ENCODE measurements around the gene TBC1D22A.

DNA sequence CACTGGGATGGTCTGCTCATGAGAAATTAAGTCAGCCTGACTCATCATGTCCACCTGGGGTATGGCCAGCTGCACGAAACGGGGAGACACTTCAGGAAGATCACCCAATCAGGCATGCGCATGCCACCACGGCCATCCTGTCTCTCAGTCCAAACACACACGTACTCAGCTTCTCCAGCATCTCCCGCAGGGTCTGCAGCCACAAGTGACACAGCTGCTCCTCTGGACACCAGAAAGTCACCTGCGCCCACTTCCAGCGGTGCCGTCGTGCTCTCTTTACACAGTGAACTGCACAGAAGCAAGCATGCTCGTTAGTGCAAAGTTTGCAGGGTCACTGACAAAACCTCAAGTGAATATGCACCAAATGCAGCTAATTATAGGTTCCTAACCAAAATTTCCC lies 42.5 kb upstream of the TBC1D22A start:
- TF ChIP-seq, protein P1, sequence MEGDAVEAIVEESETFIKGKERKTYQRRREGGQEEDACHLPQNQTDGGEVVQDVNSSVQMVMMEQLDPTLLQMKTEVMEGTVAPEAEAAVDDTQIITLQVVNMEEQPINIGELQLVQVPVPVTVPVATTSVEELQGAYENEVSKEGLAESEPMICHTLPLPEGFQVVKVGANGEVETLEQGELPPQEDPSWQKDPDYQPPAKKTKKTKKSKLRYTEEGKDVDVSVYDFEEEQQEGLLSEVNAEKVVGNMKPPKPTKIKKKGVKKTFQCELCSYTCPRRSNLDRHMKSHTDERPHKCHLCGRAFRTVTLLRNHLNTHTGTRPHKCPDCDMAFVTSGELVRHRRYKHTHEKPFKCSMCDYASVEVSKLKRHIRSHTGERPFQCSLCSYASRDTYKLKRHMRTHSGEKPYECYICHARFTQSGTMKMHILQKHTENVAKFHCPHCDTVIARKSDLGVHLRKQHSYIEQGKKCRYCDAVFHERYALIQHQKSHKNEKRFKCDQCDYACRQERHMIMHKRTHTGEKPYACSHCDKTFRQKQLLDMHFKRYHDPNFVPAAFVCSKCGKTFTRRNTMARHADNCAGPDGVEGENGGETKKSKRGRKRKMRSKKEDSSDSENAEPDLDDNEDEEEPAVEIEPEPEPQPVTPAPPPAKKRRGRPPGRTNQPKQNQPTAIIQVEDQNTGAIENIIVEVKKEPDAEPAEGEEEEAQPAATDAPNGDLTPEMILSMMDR (IDR thresholded peaks at IDR 0.05; ENCODE audit: low read length) = no peak
- no peak for TF ChIP-seq EZH2 (optimal IDR thresholded peaks at IDR 0.05; ENCODE audit: low read depth, low read length)
